ENCODE measurements around the gene TFB2M.

- TF ChIP-seq, protein P1, sequence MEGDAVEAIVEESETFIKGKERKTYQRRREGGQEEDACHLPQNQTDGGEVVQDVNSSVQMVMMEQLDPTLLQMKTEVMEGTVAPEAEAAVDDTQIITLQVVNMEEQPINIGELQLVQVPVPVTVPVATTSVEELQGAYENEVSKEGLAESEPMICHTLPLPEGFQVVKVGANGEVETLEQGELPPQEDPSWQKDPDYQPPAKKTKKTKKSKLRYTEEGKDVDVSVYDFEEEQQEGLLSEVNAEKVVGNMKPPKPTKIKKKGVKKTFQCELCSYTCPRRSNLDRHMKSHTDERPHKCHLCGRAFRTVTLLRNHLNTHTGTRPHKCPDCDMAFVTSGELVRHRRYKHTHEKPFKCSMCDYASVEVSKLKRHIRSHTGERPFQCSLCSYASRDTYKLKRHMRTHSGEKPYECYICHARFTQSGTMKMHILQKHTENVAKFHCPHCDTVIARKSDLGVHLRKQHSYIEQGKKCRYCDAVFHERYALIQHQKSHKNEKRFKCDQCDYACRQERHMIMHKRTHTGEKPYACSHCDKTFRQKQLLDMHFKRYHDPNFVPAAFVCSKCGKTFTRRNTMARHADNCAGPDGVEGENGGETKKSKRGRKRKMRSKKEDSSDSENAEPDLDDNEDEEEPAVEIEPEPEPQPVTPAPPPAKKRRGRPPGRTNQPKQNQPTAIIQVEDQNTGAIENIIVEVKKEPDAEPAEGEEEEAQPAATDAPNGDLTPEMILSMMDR (IDR thresholded peaks at IDR 0.05): no peak
- no peak for TF ChIP-seq POLR2A (IDR thresholded peaks at IDR 0.05)
These were observed 22.1 kb downstream of the TFB2M start for GRCh38 chr1:246544001-246544400.

Measured in Peyer's patch (tissue), 4 donors.